HG02885 (cell line): ENCODE measurements around the gene CPT1C.
"Not testable (repeated sequence)": the region's sequence is repeated elsewhere in the genome, so short reads cannot be mapped to it uniquely, and the experiment has no call there.

ENCODE experiments used
- ATAC-seq: cut with Tn5 transposase; IDR thresholded peaks from one replicate; pipeline ENCODE4 v1.9.1; 2021; ENCODE audit warnings: mild to moderate bottlenecking; ENCODE audit not compliant: unreplicated experiment, poor library complexity

The CPT1C gene

GRCh38 chr19:49696865-49697264 is 5.9 kb downstream of the CPT1C start:
- no peak for ATAC-seq

- ATAC-seq, result no peak
These were observed 8.4 kb downstream of the CPT1C start for GRCh38 chr19:49699364-49699763.

- no peak for ATAC-seq
These were observed 9.6 kb downstream of the CPT1C start for GRCh38 chr19:49700563-49700962.

GRCh38 chr19:49701271-49701786 is 10.4 kb downstream of the CPT1C start:
- ATAC-seq, result no peak

GRCh38 chr19:49704888-49705642 is 14.1 kb downstream of the CPT1C start:
- ATAC-seq, result no peak

- no peak for ATAC-seq
These were observed 15.0 kb downstream of the CPT1C start for GRCh38 chr19:49705919-49706318.

GRCh38 chr19:49710372-49710951 is 19.5 kb downstream of the CPT1C start:
- no peak for ATAC-seq

- no peak for ATAC-seq
These were observed 21.5 kb downstream of the CPT1C start for GRCh38 chr19:49712397-49712859.

GRCh38 chr19:49713236-49713845 is 22.4 kb downstream of the CPT1C start:
- no peak for ATAC-seq

- no peak for ATAC-seq
These were observed 25.2 kb downstream of the CPT1C start for GRCh38 chr19:49716154-49716553.

GRCh38 chr19:49718511-49718910 is 27.6 kb downstream of the CPT1C start:
- no peak for ATAC-seq

- ATAC-seq, result no peak
These were observed 28.1 kb downstream of the CPT1C start for GRCh38 chr19:49718991-49719390.

- ATAC-seq, result not testable (repeated sequence)
These were observed 28.5 kb downstream of the CPT1C start for GRCh38 chr19:49719420-49719819.

- ATAC-seq, result no peak
These were observed 36.5 kb downstream of the CPT1C start for GRCh38 chr19:49727217-49728030.

- no peak for ATAC-seq
These were observed 39.2 kb downstream of the CPT1C start for GRCh38 chr19:49730166-49730565.

GRCh38 chr19:49738268-49738667 is 47.4 kb downstream of the CPT1C start:
- ATAC-seq, result no peak

- ATAC-seq, result no peak
These were observed 48.2 kb downstream of the CPT1C start for GRCh38 chr19:49739098-49739497.

- ATAC-seq, result no peak
These were observed 49.0 kb downstream of the CPT1C start for GRCh38 chr19:49739933-49740332.

GRCh38 chr19:49741210-49741844 is 50.4 kb downstream of the CPT1C start:
- ATAC-seq, result no peak

GRCh38 chr19:49744946-49745381 is 54.0 kb downstream of the CPT1C start:
- ATAC-seq, result no peak
